Measurements from ENCODE around the gene RUVBL1. TPM values are rescaled to one million over a fixed set of nuclear protein-coding genes. Genes with fewer than 3 reads are reported as not detected.

The RUVBL1 gene
- polyA plus RNA-seq, 1 donor (not counting 4 experiments of a cell fraction or from before 2014, with no cell fraction given): 94.8 TPM

GRCh38 chr3:128095222-128095703 lies 28.3 kb downstream of the RUVBL1 start:
- Histone ChIP-seq H3K27me3 (ENCODE audit: control insufficient read depth, extremely low read depth, insufficient read depth, low read length) (no peaks in the 10 kb centered on the region), H3K27ac (ENCODE audit: control insufficient read depth, insufficient read depth, low read length) (peak overlapping the region; percentile 7), H3K4me3 (ENCODE audit: control insufficient read depth in 2 of 3, extremely low read depth in 1 of 3, insufficient read depth in 2 of 3, low read depth in 1 of 3, low read length in 3 of 3) (no peak overlapping the region), H3K9me3 (ENCODE audit: control insufficient read depth, low read depth, low read length) (no peaks in the 10 kb centered on the region), H3K4me2 (ENCODE audit: control insufficient read depth, extremely low read depth, insufficient read depth, low read depth, low read length) (peak overlapping the region; percentile 46), H3K36me3 (ENCODE audit: control insufficient read depth in 2 of 2, extremely low read depth in 1 of 2, insufficient read depth in 2 of 2, low read length in 2 of 2) (peaks cover 34 to 45% of the 10 kb centered on the region in 2 experiments), H3K9me1 (ENCODE audit: control insufficient read depth, extremely low read depth, insufficient read depth, low read length) (no peaks in the 10 kb centered on the region), H3K79me2 (ENCODE audit: control insufficient read depth, insufficient read depth, low read length) (peaks cover 24% of the 10 kb centered on the region), H3K4me1 (ENCODE audit: control insufficient read depth, extremely low read depth, insufficient read depth, low read length) (peaks cover 19% of the 10 kb centered on the region), H4K20me1 (ENCODE audit: control insufficient read depth, extremely low read depth, insufficient read depth, low read length) (peaks cover 4% of the 10 kb centered on the region), H3K9ac (ENCODE audit: control insufficient read depth, extremely low read depth, insufficient read depth, low read length) (peak overlapping the region; percentile 2), H2AFZ (ENCODE audit: control insufficient read depth, low read length) (peak overlapping the region; percentile 37)
- dilution Hi-C loops (cut with MboI; ENCODE audit: extremely low pct_ligation_motif_present, low sequenced_read_pairs): no loop called here
- FAIRE-seq (peak; percentile 99), DNase-seq (ENCODE audit: low read depth, low spot score) (peak; percentile 87)
- TF ChIP-seq EZH2 (IDR thresholded peaks at IDR 0.05; ENCODE audit: low read length) (no peak), CTCF (optimal IDR thresholded peaks at IDR 0.05 in 1 of 3, IDR thresholded peaks at IDR 0.05 in 1 of 3, conservative IDR thresholded peaks at IDR 0.05 in 1 of 3; ENCODE audit: extremely low read depth in 1 of 3, insufficient read depth in 2 of 3, low read length in 3 of 3) (peak; percentile 89 to 98 (median 95))

DNA sequence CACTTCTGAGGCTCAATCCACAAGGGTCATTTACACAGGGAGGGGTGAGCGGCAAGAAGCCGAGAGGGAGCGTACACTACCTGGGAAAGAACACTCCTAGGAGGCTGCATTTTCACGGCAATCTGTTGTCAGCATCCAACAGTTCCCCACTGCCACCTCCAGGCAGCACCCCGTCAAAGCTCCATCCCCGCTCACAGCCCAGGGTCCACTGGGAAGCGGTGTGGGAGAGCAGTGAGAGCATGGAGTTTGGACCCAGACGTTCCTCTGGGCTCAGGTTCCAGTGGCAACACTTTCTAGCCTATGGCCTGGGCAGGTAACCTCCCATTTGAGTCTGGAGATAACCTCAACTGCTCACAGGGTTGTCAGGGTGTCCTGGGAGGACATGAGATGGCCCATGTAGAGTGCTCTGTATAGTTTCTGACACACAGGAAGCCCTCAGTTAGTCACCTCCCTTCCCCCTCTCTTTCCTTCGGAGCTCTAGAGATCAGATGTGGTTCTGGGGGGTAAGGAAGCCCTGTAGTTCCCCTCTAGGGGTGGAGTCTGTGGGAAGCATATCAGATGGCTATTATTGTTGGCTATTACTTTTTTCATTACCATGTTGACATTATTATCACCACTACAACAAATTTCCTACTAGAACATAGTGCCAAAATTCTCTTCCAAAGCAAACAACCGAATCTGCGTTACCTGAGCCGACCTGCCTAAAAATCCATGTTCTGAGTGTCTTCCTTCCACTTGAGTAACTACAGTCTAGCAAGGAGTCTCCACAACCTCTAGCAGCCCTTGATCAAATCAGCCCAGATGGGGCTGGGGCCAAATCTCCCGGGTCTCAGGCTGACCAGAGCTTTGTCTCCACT lies 29.1 kb downstream of the RUVBL1 start:
- Histone ChIP-seq H4K20me1 (ENCODE audit: control insufficient read depth, extremely low read depth, insufficient read depth, low read length) (peaks cover 4% of the 10 kb centered on the region), H3K4me1 (ENCODE audit: control insufficient read depth, extremely low read depth, insufficient read depth, low read length) (peaks cover 19% of the 10 kb centered on the region), H3K27ac (ENCODE audit: control insufficient read depth, insufficient read depth, low read length) (no peak overlapping the region), H3K9ac (ENCODE audit: control insufficient read depth, extremely low read depth, insufficient read depth, low read length) (no peak overlapping the region), H3K27me3 (ENCODE audit: control insufficient read depth, extremely low read depth, insufficient read depth, low read length) (no peaks in the 10 kb centered on the region), H2AFZ (ENCODE audit: control insufficient read depth, low read length) (no peak overlapping the region), H3K9me3 (ENCODE audit: control insufficient read depth, low read depth, low read length) (no peaks in the 10 kb centered on the region), H3K9me1 (ENCODE audit: control insufficient read depth, extremely low read depth, insufficient read depth, low read length) (no peaks in the 10 kb centered on the region), H3K4me2 (ENCODE audit: control insufficient read depth, extremely low read depth, insufficient read depth, low read depth, low read length) (no peak overlapping the region), H3K36me3 (ENCODE audit: control insufficient read depth in 2 of 2, extremely low read depth in 1 of 2, insufficient read depth in 2 of 2, low read length in 2 of 2) (peaks cover 31 to 38% of the 10 kb centered on the region in 2 experiments), H3K4me3 (ENCODE audit: control insufficient read depth in 2 of 3, extremely low read depth in 1 of 3, insufficient read depth in 2 of 3, low read depth in 1 of 3, low read length in 3 of 3) (no peak overlapping the region), H3K79me2 (ENCODE audit: control insufficient read depth, insufficient read depth, low read length) (peaks cover 24% of the 10 kb centered on the region)
- FAIRE-seq (no peak), DNase-seq (ENCODE audit: low read depth, low spot score) (no peak)
- dilution Hi-C loops (cut with MboI; ENCODE audit: extremely low pct_ligation_motif_present, low sequenced_read_pairs): no loop called here
- TF ChIP-seq EZH2 (IDR thresholded peaks at IDR 0.05; ENCODE audit: low read length) (no peak), CTCF (optimal IDR thresholded peaks at IDR 0.05 in 1 of 3, IDR thresholded peaks at IDR 0.05 in 1 of 3, conservative IDR thresholded peaks at IDR 0.05 in 1 of 3; ENCODE audit: extremely low read depth in 1 of 3, insufficient read depth in 2 of 3, low read length in 3 of 3) (no peak)
